Mucosa of gallbladder (tissue), 1 donor: ENCODE results near the gene PDZRN4. TPM values are rescaled to one million over a fixed set of nuclear protein-coding genes. Genes with fewer than 3 reads are reported as not detected.

ENCODE experiments used
- DNase-seq: peaks from one replicate; pipeline ENCODE4 v3.0.0-alpha.2; 2020; ENCODE audit warnings: low spot score
- total RNA-seq: library from RNA; stranded (reverse); gene quantifications from one replicate; pipeline ENCODE4 v1.2.1, GENCODE V29; 2021
- donor health status: DM: no; HTN: no; CAD: no.

Gene PDZRN4
- total RNA-seq, 1 donor from 2014 or later, result 10.6 TPM

DNA sequence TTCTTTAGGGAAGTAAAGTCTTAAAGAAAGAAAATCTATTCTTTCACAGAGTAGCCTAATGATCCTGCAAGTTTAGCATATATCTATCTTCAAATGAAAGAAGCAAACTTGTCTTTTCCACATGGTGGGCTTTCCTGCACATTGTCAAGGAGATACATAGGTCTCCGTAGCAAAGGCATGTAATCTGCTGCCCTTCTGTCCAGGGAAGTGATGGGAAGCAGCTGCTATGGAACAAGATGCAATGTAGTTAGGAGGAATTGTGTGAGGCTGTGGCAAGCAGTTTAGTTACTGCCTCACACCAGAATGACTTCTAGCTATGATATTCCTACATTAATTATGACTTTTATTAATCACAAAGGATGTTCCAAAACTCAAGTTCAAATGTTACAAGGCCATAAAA is 174.4 kb downstream of the PDZRN4 start:
- no peak for DNase-seq

DNA sequence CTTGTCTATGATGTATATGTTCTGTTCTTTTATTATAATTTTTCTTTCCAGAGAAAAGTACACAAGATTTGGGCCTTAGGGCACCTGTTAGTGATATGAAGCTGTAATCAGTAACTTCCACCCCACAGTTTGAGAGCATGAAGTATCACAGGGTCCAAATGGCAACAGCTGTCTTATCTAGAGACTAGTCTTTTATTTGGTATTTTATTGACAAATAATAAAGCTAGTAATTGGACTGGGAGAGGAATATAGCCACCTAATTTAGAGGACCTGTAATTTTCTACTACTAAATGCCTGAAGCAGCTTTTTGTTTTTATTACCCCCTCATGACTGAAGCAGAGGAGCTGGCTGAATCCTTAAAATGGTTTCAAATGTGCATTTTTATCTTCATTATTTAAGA is 174.8 kb downstream of the PDZRN4 start:
- DNase-seq, result no peak

DNA sequence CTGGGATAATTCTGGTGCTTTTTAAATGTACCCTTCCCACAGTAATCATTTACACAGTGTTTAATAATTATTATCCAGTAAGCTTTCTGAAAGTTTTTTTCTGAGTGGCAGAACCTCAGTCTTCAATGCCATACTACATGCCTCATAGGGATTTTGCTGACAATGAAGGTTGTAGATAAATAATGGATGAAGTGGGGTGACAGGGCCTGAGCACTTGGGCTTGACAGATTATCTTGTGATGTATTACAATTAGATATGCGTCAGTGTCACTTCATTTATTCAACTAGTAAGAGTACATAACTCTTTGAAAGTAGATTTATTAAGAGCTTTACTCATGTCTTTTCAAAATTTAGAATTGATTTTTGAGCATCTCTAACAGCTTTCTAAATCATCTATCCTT is 176.1 kb downstream of the PDZRN4 start:
- DNase-seq, result no peak

DNA sequence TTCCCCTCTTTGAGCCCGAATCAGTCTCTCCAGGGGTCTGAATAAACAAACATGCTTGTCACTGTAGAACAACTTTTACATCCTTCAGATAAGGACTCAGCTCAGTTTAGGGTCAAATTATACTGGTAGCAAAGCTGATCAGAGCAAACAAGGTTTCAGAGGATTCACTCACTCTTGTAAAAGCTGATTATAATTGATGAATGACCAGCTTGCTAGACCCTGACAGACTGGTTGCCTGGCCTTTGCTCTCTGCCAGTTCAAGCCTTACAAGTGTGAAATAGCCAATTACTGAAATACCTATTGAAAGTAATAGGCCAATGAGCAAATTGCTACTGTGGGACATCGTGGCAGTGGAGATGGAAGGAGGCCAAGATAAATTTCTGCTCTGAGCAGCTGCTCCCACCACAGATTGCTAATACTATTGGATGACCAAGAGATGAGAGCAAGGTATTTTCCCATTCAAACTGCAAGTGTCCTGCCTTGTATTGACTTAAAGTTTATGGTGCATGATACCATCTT is 177.6 kb downstream of the PDZRN4 start:
- DNase-seq, result no peak

DNA sequence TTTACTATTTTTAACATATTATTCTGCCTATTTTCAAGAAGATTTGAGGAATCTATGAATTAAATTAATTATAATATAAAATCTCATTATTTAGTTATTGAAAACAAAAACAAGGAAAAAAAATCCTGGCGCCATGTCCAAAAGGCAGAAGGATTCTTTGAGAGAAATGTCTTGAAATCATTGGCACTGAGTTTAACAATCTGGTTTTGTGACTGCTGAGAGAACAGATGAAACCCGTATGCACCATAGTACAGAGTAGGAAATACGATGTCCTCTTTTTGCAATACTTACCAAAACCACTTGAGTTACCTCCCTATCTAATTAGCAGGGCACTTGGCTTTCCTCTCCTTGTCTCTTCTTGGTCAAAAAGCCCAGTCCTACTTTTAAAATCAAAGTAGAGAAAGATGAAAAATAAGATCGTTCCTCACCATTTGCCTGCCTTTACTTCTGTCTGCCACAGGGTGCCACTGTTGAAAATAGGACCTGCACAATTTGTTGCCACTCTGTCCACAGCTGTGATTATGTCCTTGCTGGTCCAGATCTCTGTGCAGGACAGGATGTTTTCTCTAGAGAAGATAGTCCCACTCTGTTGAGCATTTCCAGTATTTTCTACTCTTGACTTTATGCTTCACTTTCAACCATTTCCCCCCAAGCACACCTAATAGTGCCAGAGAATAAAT is 179.7 kb downstream of the PDZRN4 start:
- DNase-seq, result no peak

DNA sequence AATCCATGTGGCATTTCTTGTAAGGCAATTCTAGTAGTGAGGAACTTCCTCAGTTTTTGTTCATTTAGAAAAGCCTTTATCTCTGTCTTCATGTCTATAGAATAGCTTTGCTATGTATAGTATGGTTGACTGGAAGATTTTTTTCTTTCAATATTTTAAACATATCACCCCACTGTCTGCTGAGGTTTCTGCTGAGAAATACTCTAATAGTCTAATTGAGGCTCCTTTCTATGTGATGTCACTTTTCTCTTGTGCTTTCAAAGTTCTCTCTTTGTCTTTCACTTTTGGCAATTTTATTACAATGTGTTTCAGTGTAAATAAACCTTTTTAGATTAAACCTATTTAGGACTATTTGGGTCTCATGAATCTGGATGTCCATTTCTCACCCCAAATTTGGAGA is 192.8 kb downstream of the PDZRN4 start:
- DNase-seq, result no peak

DNA sequence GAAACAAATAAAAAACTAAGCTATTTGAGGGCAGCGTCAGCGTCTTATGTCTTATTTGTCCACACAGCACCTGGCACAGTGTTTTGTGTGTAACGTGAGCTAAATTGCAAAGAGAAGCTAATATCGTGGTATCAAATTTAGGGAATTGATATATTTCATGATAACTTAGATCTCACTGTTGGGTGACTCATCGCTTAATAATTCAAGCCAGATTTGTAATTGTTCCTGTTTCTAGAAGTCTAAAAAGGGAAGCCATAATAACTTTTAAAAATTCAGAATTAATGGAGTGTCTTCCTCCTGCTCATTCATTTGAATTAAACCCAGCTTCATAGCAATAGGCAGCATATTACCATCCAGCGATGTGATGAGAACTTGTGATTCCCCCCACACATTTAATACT is 214.7 kb downstream of the PDZRN4 start:
- no peak for DNase-seq

DNA sequence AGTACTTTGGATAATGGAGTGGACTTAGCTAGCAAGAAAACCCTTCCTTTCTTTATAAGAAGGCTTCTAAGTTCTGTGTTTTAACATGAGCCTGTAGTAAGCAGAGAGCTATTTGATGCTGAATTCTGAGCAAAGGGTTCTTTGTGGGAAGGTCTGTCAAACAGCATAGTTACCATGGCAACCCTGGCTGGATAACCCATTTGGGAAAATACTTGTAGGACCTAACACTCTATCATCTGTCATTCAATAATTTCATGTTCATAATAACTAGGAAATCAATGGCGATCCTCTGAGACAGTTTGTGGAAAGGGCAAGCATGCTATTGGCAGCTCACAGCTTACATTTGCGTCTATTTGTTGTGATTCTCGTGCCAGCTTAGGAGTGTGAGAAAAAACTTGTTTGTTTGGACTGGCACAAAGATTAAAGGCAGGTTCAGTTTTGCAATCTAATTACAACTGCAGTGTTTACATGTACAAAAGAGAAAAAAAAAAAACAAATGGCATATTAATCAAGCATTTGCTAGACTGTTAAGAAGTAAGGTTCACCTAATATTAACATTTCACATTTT is 219.2 kb downstream of the PDZRN4 start:
- no peak for DNase-seq

DNA sequence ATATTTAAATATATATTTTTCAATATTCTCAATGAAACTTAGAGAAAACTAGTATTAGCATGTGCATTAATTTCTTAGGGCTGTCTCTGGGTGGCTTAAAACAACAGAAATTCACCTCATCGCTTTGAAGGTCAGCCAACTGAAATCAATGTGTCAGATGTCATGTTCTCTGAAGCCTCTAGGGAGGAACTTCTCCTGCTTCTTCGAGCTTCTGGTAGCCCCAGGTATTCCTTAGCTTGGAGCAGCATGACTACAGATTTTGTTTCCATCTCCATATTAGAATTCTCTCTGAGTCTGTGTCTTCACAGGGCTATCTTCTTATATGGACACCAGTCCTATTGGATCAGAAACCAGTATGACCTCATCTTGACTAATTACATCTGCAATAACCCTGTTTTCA is 221.5 kb downstream of the PDZRN4 start:
- no peak for DNase-seq

DNA sequence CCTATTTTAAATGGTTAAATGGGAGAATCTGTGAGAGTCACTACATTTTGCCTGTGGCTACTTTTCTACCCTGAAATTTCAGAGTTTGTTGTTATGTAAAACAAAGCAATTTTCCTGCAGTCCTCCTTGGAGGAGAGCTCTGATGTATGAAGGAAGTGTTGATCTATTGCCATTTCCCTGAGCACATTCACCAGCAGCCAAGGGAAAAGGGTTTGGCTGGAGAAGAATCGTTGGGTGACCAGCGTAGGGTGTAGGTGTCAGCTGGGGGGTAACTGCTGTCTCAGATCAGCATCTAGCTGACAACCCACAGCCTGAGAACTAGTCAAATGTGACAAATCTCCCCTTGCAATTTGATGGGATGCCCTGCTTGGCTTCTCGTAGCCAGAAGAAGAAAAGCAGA is 230.5 kb downstream of the PDZRN4 start:
- DNase-seq, result no peak

DNA sequence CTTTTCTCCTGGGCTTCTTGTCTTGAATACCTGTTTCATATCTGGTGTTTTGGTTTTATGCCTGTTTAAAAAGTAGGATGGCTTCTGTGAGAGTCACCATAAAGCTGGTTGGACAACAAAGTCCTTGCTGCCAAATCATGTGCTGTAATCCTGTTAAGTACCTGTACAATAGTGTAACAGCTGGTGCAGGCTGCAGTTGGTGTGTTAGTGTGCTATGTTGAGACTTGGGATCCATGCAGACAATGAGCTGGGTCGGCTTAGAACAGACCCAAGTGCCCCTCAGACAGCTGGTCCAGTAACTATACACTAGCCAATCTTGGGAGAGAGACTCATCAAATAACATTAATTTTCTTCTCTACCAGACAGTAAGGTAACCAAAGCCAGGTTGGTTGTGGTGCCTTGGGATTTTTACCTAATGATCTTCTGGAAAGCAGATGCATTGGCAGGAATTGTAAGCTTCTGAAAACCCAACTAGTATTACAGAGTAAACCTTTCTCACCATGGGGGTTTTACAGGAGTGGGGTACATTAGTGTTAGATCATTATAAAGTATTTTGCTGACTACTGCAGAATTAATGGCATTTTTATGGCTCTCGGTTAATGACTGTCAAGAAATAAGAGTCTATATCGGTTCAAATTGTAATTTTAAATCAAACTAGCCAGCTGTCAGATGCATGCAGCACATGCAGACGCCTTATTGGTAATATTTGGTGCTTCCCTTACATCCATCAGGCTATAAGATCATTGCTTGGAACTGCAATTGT is 231.2 kb downstream of the PDZRN4 start:
- DNase-seq, result no peak

DNA sequence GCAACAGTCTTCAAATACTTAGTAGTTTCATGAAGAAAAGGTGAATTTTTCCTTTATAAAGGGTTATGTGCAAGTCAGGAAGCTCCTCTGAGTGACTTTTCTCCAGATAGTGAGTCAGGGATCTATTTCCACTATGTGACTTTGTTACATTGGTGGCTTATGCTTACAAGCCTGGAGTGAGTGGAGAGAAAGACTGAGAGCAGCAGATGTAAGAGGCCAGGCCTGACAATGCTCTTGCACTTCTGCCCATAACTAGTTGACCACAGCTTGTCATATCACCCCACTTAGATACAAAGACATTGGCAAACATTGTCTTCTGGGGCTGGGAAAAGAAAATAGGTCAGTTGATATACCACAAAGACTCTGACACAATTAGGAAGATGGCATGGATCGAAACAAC is 236.5 kb downstream of the PDZRN4 start:
- no peak for DNase-seq

DNA sequence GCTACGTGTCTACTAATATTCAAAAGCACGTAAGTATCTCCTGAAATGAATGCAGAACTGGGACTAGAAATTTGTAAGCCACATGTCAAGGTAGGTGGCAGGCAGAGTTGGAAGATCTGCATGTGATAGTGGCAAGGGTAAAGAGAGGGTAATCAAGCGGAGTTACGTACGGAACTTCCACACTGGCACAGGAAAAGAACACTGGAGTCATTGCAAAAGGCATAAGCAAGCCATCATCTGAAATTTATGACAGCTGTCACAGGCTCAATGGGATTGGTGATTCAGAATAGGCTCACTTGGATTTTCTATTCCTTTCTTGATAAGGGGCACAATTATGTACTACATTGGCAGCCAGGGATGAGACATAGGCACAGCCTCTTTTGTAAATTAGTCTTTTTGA is 245.3 kb downstream of the PDZRN4 start:
- no peak for DNase-seq

DNA sequence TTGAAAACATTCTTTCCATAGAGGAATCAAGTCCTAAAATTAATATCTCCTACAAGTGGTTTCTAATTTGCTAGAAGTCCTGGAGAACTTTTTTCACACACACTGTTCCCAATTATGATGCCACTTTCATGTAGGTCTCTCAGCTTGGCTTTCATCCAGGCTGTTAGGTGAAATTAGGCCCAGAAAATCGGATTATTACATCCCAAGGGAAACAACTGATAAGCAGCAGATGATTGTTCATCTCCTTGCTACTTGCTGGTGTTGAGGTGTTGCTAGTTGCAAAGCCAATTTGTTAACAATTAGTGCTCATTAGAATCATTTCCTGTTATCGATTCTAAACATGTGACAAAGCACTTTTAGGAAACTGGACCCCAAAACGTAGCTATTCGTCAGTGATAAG is 248.0 kb downstream of the PDZRN4 start:
- no peak for DNase-seq

DNA sequence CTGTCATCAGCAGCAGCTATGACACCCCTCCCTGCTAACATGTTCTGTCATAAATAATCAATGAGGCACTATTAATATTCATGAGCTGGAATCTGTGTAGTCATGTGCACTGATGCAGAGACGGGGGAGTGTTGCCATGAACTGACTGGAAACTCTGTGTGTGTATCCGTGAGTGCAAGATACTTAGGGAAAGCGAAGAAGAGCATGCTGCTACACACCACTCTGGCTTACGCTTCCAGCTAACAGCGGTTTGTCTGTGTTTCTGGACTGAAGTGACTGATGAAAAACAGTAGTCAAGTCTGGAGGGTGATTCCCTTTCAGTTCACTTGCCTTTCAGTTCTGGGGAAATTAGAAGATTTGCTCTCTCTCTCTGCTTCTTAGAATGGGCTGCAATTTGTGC is 249.4 kb downstream of the PDZRN4 start:
- DNase-seq, result no peak

DNA sequence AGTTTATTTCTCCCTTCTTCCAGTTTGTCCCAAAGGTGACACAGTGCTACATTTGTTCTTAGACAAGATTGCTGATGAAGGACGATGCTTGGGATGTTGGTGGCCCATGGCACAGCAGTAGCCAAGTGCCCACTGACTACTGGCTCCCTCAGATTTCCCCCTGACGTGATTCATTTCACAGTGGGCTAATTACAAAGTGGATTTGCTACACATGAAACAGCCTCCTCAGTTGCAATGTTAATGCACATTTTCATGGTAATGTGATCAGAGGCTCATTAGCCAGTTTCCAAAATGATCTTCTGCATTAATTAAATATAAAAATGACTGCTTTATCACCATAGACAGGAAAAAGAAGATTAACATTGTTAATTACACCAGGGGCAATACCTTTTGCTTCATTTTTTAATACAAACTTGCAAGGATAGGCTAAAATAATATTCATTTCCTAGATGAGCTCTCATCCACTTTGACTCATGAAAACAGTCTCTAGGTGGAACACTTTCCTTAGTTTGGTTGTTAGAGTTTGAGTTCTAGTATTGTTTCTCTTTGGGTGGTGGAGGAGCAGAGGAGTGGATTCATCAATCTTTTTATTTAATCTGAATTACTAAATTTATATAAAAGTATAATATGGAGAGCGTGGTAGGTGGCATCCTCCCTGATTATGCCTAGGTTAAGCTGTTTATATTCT is 250.9 kb downstream of the PDZRN4 start:
- DNase-seq, result no peak

DNA sequence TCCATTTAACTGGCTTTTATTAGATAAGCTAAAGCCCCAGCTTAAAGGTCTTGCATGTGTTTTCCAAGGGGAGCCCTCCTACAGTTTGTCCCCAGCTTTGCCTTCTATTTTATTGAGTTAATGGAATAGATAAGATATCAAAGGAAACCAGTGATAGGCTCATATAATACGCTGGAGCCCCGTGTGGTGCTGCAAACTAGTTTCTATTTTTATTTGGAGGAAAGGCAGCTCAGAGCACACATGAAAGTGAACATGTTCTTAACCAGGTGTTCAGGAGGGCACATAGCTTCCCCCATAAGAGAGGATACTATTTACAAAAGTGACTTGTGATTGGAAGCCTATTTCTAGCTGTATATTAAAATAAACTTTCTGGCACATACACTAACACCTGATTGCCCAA is 251.7 kb downstream of the PDZRN4 start:
- DNase-seq, result no peak

DNA sequence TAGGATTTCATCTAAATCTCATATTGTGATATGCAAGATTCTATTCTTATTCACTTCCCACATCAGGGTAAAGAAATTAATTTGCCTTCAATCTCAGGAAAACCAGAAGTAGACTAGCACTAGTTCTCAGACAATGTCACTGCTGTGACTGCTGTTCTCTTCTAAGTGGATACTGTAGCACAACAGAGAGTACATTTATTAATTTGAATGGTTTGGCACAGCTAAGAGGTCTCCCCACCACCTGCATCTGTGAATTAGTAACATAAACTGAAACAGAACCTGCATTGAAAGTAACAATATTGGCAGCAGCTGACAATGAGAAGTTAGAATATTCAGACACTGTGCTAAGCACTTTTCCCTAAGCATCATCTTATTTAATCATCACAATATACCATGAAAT is 253.1 kb downstream of the PDZRN4 start:
- no peak for DNase-seq

DNA sequence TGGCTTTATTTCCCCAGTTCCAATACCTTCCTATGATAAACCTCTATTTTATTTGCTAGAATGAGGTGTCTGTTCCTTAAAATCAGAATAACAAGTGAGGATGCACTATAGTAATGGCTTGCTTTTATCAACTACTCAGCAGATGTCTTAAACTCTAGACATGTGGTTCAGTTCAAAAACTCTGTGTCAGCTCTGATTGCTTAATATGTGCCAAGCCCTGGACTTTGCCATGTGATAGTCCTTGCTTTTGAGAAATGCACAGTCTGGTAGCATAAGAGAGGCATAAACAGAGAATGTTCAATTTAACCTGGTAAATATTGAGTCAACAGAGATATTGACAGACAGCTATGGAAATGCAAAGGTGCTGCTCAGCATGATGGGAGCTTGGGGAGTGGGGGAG is 254.8 kb downstream of the PDZRN4 start:
- peak; percentile 20 for DNase-seq

DNA sequence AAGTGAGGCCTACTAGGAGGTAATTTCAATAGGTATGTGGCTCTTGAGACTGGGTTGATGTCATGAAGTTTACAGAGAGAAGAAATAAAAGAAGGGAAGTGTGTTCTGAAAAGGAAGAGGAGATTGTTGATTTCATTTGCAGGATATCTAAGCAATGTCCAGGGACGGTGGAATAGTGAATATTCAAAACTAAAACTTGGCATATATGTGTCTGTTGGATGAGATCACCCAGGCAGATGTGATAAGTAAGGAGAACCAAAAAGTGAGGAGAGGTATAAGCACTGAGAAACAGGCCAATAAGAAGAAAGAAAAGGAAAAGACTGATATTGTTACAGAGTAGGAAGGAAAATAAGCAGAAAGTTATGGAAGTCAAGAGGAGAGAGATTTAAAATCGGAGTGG is 255.6 kb downstream of the PDZRN4 start:
- DNase-seq, result no peak

DNA sequence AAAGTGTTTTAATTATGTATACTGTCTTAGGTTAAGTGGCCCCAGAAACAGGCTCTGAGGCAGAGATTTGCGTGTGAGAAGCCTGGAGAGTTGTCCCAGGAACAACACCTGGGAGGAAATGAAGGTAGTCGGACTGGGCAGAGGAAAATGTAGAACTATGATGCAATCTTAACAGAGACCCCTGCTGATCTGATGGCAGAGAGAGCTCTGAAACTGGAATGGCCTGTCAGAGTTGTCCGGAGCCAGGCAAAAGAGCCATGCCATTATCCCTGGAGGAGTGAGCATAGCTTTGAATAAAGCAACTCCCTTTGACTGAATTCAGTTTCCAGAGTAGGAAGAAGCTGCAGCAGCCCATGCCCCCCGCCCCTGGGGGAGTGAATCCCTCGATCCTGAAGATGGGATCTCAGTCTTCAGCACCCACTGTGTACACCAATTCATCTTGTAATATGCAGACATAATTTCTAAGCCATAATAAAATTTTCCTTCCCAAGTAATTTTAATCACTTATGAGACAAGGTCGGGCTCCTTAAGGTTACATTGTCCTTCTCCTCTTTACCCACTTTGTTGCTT is 264.8 kb downstream of the PDZRN4 start:
- DNase-seq, result no peak

DNA sequence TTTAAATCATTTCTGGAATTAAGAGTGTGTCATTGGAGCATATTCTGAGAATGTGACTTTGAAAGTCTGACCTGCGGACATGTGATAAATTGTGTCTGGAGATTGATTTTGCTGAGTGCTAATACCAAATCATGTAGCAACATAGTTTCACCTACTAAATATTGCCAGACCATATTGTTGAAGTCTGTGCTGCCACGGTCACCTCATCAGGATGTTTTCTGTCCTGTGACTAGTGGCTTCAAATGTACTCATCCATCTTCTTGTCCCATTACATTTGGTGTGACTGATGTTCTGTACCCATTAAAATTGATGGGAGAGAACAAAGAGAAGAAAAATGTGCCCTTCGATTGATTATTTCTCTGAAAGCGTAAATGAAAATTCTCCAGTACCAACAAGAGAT is 265.3 kb downstream of the PDZRN4 start:
- DNase-seq, result no peak
